ENCODE results near the gene CSF1R.
"Not testable (repeated sequence)": the region's sequence is repeated elsewhere in the genome, so short reads cannot be mapped to it uniquely, and the experiment has no call there.

Gene CSF1R

DNA sequence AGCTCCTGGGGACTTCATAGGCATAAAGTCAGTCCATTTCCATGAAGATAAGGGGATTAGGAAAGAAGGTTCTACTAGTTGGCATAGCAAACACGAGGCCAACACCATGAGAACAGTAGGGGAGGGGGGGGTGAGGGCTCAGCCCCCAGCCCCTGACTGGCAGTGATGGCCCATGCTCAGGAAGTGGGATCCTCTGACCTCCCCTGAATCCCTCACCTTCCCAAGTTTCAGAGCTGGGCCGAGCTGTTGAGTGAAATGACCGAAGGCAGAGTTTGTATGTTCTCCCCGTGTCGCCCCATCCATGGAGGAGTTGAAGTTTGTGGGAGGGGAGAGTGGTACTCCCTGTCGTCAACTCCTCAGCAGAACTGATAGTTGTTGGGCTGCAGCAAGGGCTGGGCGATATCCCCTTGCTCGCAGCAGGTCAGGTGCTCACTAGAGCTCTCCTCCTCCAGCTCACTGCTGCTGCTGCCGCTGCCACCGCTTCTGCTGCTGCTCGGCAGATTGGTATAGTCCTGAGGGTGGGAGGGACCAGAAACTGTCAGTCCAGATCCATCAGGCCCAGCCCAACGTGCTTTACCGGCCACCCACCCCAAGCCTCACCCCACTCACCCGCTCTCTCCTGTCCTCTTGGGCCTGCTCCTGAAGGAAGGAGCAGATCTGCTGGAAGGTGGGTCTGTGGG lies 32.5 kb downstream of the CSF1R start:
- DNase-seq: no peak

DNA sequence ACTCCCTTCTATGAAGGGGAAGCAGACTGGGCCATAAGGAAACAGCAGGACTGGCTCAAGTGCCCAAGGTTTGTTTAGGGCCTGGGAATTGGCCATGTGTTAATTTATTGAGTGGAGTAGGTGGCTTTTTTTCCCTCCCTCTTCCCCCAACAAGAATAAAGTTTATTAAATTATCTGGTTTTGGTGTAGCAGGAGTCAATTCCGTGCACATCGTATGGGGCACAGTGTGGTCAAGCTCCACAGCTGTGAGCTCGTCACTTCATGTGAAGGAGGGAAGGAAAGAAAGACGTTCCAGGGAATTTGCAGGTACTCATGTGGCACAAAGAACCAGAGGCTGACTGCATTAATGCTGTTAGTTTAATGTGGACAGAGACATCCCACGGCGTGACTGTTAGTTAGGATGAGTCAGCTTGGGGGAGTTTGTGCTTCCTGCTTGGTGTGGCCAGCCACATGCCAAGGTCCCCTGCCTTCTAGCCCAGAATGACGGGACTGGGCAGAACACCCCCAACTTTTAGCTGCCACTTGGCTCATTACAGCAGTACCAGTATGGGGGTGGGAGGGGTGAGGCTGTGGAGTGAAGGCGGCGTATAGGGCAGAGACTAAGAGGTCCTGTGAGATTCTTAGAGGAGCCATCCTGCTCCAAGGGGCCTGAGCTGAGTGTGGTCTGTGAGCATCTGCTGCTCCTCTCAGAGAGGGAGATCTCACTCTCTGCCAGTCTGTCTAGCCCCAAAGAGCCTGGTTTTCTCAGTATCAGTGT lies 33.2 kb downstream of the CSF1R start:
- no peak for DNase-seq

DNA sequence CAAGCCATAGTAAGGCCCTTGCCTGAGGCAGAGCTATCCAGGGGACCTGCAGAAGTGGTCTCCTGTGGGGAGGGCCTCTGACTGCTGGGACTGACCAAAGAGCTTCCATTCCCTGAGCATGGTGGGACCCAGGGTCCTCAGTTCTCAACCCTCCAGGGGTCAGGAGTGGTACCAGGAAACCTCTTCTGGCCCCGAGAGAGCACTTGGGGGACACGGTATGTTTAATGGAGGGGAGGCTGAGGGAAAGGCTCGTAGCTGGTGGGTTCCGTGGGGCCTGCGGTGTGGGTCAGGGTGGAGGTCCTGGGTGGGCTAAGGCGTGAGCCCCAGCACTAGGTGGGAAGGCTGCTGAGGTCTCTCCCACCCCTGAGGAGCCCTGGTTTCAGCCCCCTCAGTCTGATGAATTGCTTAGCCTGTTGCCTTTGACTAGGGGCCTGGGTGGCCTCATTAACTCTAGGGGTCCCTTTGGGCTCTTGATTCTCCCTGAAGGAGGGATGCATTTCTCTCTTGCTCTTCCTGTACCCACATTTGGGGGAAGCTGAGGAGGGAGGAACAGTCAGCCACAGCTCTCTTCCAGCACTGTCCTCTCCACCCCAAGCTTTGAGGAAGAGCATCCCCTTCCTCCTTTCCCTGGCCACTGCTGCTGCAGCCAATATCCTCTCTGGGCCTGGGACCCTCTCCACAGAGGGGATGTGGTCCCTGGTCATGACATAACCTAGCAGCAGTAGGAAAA lies 34.0 kb downstream of the CSF1R start:
- no peak for DNase-seq

DNA sequence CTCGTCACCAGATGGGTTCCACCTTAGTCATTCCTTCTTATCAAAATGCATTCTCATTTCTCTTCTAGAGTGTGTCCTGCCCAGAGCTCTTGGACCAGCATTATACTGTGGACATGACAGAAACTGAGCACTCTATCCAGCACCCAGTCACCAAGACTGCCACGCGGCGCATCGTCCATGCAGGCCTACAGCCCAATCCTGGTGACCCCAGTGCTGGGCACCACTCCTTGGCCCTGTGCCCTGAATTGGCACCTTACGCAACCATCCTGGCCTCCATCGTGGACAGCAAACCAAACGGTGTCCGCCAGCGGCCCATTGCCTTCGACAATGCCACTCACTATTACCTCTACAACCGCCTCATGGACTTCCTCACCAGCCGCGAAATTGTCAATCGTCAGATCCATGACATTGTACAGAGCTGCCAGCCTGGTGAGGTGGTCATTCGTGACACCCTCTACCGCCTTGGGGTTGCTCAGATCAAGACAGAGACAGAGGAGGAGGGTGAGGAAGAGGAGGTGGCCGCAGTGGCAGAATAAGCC lies 34.6 kb downstream of the CSF1R start:
- DNase-seq: no peak

DNA sequence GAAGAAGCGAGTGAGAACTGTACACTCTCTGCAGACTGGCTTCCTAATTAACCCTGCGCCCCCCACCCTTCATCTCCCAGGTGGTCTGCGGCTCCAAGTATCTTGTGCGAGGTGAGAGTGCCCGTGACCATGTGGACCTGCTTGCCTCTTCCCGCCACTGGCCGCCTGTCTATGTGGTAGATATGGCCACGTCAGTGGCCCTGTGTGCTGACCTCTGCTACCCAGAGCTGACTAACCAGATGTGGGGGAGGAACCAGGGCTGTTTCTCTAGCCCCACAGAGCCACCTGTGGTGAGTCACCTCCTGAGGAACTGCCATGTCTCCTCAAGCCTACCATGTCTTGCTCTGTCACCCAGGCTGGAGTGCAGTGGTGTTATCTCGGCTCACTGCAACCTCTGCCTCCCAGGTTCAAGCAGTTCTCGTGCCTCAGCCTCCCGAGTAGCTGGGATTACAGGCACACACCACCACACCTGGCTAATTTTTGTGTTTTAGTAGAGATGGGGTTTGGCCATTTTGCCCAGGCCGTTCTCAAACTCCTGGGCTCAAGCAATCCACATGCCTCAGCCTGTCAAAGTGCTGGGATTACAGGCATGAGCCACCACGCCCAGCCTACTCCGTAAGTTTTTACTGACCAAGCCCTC lies 36.1 kb downstream of the CSF1R start:
- not testable (repeated sequence) for DNase-seq

DNA sequence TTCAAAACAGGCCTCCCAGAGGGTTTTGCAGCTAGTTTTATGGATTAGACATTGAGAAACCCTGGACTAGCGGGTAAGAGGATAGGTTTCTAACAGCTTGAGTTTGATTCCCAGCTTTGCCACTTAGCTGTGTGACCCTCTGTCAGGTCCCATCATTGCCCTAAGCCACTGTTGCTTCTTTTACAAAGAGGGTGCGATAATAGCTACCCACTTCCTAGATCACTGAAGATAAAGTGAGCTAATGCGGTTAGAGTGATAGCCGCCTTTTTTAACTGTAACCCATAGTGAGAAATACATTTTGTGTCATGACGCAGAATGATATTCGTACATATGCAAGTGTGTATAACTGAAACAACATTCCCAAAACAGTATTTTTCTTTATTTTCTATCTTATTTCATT lies 40.3 kb downstream of the CSF1R start:
- DNase-seq: no peak

DNA sequence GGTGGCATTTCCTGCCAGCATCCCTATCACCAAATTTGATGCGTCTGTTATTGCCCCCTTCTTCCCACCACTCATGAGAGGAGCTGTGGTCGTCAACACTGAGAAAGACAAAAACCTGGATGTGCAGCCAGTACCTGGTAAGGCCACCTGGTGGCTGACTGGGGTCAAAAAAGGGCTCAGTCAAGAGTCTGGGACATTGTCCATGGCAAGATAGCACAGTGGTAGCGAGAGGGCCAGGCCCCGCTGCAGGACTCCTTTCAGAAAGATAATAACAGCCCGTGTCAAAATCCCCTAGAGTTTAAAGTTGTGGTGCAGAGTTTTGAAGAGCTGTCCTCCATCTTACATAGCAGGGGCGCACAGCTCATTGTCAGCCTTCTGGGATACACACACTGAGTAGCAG lies 40.8 kb downstream of the CSF1R start:
- no peak for DNase-seq

DNA sequence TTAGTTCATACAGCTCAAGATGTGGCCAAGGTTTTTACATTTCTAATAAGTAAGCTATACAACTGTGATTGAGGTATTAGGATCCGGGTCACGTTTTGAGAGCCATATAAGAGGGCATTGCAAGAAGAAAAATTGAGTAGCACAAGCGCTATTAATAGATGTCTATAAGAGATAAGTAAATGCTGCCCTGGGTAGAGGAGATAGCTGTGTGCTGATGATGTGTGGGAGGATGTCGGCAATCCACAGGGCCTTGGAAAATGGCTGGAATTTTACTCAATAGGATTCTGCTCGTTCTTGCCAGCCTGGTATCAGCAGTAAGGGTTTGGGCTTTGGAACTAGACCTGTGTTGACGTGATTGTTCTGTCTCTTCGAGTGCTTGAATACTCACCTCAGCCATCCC lies 41.6 kb downstream of the CSF1R start:
- DNase-seq: no peak

DNA sequence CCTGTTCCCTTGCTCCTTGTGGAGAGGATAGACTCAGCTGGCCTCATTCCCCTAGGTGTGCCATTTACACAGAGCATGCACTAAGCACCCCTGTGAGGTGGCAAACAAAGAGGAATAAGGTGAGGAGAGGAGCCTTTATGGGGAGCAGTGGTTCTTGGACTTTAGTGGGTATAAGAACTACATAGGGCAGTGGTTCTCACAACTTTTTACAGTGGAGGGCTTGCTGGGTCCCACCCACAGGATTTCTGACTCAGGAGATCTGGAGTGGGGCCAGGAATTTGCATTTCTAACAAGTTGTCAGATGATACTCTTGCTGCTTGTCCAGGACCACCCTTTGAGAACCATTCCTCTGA lies 42.0 kb downstream of the CSF1R start:
- DNase-seq: no peak

DNA sequence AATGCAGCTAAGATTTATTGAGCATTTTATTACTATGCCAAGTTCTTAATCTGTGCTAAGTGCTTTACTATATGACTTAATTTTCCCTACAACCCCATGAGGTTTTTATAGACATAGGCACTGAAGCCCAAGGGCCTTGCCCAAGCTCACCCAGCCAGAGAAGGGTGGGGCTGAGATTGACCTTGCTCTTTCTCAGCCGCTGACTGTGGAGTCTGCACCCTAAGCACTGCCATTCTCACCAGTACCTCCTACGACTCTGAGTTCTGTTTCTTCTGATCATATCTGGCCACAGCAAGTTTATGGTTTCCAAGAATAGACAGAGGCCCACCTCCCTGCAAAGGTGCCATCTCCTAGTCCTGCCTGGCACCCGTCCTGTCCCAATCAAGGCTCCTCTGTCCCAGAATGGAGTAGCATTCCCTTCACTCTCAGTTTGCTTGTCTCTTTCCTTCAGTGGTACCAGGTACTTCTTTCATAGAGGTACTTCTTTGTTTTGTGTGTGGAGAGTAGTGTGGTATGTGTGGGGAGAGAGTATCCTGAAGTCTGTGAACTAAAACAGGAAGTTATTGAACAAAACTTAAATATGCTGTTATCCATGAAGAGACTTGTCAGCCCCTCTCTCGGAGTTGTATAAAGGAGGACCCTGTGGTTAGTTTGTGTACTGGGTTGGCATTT lies 42.6 kb downstream of the CSF1R start:
- no peak for DNase-seq

DNA sequence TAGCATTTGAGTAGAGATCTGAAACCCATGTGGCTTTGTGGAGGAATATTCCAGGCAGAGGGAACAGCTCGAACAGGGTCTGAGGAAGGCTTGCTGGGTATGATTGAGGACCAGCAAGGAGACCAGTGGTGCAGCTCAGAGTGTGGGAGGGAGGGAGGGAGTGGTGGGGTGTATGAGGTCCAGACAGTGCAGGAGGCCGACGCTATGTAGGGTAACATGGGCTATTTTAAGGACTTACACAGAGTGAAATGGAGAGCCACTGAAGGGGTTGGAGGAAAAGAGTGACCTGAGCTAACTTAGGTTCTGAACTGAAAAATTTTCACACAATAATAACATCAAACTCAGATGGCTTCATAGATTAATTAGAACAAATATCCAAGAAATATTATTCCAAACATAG lies 43.9 kb downstream of the CSF1R start:
- no peak for DNase-seq

DNA sequence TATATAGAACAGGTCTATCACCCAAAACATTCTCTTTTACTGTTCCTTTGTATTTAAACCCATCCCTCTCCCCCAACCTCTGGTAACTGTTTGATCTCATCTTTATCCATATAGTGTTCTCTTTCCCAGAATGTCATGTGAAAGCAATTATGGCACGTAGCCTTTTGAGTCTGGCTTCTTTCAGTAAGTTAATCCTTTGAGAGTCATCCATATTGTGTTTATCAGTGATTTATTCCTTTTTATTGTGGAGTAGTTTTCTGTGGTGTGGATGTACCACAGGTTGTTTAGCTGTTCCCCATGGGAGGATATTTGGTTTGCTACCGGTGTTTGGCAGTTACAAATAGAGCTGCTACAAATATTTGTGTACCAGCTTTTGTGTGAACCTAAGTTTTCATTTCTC lies 47.8 kb downstream of the CSF1R start:
- DNase-seq: no peak

DNA sequence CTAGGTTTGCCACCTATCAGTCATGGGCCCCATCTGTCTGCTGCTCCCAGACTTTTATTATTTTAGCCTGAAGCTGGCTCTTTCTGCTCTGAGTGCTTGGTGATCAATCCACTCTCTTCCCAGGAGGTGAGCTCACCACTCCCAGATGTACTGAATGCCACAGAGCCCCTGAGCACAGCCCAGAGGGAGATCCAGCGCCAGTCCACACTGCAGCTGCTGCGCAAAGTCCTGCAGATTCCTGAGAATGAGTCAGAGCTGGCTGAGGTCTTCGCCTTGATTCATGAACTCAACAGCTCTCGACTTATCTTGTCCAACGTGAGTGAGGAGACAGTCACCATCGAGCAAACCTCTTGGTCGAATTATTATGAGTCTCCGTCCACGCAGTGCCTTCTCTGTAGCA lies 49.8 kb downstream of the CSF1R start:
- DNase-seq: no peak

DNA sequence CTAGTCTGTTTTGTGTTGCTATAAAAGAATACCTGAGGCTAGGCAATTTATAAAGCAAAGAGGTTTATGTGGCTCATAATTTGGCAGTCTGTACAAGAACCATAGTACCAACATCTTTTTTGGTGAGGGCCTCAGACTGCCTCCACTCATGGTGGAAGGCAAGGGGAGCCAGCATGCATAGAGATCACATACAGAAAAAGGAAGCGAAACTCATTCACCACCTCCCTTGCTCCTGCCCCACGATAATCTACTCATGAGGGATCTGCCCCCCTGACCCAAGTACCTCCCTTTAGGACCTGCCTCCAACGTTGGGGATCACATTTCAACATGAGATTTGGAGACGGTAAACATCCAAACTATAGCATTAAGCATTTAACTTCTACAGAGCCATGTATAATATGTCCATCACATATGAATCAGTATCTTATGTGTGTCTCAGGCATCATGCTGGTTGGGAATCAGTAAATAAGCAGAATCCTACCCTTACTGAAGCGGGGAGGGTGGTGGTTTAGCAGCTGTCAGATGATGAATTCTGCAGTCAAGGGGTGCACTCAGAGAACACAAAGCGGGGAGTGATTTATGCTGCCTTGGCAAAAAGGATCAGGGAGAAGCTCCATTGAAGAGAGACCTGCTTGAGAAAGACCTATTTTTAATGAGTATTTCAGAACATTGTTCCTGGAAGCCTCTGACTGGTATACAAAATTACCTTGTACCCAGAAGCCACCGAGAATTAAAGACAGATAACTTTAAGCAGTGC lies 51.0 kb downstream of the CSF1R start:
- no peak for DNase-seq

DNA sequence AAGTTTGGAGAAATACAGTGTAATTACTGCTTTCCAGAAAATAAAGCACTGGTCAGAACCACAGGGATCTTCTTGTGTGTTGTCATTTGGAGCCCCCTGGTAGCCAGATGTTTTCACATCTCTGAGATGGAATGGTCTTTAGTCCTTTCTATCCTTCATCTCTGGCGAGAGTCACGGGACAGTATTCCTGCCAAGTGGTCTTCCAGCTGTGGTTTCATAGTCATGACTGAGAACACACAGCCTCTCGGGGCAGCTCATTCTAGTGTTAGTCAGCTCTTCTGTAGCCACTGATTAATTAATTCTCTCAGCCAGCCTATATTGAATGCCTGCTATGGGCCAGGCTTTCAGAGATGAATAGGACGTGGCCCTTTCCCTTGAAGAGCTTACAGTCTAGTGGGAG lies 51.7 kb downstream of the CSF1R start:
- DNase-seq: no peak

DNA sequence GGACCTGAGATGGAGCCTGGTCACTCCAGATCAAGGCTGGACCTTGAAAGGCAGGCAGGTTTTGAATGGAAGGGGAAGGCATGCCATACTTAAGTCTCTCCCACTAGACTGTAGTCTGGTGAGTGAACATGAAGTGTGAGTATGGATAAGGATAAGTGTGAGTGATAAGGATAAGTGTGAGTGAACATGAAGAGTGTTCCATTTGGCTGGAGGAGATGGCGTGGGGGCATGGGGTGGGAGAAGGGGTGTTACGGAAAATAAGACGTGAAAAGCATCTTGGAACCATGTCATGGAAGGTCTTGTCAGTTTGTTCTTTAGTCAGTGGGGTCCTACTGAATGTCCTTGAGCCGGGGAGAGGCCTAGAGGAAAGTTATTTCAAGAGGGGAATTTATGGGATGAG lies 53.0 kb downstream of the CSF1R start:
- DNase-seq: no peak

DNA sequence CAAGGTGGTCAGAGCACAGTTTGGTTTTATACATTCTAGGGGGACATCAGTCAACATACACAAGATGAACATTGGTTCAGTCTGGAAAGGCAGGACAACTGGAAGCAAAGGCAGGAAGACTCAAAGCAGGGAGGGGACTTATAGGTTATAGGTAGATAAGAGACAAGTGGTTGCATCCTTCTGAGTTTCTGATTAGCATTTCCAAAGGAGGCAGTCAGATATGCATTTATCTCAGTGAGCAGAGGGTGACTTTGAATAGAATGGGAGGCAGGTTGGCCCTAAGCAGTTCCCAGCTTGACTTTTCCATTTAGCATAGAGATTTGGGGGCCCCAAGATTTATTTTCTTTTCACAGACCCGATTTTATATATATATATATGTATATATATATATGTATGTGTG lies 58.3 kb downstream of the CSF1R start:
- DNase-seq: not testable (repeated sequence)

DNA sequence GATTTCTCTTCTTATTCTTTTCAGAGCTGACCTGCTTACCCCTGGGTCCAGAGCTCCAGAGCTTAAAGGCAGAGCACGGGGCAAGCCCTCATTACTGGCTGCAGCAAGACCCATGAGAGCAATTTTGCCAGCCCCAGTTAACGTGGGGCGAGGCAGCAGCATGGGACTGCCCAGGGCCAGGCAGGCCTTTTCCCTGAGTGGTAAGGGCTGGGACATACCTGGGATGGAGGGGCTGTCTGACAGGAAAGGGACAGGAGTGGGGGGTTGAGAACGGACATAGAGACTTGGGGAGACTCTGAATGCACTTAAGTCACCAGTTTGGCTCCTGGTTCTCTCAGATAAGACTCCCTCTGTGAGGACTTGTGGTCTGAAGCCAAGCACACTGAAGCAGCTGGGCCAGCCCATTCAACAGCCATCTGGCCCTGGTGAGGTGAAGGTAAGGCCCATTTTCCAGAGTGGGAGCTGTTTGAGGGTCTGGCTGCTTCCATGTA lies 59.6 kb downstream of the CSF1R start:
- no peak for DNase-seq

DNA sequence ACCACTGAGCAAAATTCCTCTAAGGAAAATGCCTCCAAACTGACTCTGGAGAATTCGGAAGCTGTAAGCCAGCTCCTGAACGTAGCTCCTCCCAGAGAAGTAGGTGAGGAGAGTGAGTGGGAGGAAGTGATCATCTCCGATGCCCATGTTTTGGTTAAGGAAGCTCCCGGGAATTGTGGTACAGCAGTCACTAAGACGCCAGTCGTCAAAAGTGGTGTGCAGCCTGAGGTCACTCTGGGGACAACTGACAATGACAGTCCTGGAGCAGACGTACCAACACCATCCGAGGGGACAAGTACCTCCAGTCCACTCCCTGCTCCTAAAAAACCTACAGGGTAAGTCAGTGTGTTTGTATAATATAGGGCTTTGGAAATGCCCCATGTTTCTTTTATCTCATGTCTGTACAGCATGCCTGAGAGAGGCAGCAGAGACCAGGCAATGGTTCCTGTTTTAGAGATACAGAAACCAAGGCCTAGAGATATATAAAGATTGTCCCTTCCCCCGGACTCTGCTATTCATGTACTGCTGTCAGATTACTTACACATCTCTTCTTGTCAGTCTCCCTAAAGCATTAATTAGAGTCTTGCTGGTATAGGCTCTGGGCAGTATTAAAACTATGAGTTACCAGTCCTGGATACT lies 61.9 kb downstream of the CSF1R start:
- no peak for DNase-seq

DNA sequence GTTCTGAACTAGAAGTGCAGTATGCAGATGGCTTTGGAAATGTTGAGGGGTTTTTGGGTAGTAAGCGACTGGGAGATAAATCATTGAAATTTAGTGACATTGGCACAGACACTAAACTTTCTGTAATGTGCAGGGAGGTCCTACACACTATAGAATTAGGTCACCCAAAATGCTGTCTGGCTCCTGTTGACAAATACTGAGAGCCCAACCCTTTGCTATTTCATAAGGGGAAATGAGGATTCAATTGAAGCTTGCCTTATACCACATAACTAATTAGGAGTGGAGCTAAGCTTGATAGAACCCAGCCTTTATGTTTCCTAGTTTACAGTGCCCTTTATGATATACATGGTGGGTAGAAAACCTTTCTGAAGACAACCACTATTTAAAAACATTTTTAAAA lies 63.2 kb downstream of the CSF1R start:
- DNase-seq: no peak

DNA sequence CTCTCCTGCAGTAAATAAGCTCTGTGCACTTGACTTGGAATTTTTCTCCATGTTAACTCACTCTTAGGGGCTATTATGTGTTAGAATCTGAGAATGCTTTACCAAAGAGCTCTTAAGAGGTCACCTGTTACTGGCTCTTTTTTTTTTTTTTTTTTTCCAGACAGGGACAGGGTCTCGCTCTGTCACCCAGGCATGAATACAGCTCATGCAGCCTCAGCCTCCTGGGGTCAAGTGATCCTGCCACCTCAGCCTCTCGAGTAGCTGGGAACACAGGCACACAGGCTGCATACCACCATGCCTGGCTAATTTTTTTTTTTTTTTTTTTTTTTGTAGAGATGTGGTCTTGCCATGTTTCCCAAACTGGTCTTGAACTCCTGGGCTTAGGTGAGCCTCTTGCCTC lies 63.7 kb downstream of the CSF1R start:
- DNase-seq: no peak

DNA sequence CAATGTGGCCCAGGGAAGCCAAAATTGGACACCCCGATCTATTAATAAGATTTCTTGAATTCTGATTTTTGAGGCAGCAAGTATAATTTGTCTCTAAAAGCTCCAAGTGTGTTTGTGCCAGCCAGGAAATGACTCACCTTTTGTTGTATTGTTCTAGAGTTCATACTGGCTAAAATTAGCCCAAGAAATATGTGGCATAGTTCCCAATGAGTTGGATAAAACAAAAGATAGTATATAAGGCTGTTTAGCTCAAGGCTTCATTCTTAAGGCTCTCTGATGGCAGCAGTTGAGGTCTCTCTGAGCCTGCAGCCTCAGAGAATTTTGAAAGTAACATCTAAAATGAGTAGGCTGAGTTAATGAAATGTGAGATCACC lies 64.2 kb downstream of the CSF1R start:
- no peak for DNase-seq

Data from NCI-H774 (cell line).